ENCODE measurements around the gene CD93.
A peak's percentile ranks its signal among the peaks of the same experiment; 100 is the strongest.

Gene CD93

DNA sequence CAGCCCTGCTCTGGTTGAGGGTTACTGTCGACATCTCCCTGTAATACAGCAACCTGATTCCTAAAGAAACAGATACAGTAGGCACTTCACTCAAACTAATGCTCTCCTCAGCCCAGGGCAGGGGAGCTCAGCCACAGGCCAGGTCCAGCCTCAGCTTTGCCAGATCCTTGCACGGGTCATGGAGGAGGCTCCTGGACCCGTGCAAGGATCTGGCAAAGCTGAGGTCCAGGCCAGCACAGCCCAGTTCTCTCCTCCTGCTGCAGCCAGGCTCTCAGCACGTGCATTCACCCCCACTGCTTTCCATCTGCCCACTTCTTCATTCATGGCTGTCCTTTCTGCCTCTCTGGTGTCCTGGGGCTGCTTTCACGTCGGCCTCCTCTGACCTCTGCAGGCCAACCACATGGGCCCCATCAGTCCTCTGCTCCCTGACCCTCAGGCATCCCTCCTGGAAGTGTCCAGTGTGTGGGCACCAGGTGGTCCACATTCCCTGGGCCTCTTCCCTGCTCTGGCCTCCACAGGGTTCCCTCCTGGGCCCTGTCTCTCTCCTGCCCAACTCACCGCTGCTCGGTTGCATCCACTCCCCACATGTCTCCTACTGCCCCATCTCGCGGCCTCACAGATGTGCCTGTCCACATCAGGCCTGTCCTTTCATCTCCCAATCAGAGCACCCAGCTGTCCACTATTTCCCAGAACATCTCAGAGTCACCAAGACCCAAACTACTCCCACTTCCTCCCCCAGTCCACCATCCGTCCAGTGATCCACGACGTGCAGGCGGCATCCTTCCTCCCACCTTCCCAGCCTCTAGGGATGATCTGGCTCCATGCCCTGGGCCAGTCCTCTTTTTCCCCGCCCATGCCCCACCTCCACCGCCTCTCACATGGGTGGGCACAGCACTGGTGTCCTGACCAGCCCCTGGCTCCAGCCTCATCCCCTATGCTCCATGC lies 11.8 kb upstream of the CD93 start:
- no peak for DNase-seq

DNA sequence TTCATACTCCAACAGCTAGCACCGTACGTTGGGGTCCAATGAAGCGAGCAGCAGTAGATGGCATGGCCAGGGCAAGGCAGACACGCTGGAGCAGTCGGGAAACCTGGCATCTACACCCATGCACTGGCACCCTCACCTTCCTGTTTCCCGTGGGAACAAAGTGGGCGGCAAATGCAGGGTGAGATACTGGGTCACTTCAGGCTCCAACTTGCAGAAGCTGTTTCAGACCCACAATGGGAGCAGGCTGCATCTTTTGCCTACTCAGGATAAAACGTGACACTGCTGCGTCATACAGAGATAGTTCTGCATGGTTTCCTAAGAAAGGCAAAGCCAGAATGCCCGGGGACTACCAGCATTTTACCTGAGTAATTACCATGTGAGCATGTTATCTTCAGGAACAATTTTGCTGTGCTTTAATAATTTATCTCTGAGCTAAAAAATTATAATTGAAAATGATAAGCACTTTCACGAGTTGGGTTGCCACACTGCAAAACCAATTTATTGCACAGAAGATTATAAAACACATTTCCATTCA lies 10.9 kb upstream of the CD93 start:
- no peak for DNase-seq

DNA sequence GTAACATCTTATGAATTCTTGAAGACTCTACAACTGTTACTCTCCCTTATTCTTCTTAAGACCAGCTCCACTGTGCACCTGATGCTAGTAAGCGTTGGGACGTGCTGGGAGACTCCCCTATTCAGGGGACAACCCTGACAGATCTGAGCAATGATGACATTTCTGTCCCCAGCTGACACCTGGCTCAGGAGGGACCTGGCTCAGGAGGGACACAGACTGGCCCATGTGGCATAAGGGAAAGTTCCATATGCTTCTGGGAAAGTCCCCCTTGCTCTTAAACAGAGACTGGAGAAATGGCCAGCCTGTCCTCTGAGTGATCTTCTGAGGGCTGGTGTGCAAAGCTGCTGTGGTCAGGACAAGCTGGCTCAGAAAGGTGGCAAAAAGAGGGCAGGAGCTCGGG lies 10.0 kb upstream of the CD93 start:
- no peak for DNase-seq

- DNase-seq, result no peak
Measured at GRCh38 chr20:23095499-23095898, 9.4 kb upstream of the CD93 start.

GRCh38 chr20:23094927-23095326 lies 8.8 kb upstream of the CD93 start:
- DNase-seq, result no peak

DNA sequence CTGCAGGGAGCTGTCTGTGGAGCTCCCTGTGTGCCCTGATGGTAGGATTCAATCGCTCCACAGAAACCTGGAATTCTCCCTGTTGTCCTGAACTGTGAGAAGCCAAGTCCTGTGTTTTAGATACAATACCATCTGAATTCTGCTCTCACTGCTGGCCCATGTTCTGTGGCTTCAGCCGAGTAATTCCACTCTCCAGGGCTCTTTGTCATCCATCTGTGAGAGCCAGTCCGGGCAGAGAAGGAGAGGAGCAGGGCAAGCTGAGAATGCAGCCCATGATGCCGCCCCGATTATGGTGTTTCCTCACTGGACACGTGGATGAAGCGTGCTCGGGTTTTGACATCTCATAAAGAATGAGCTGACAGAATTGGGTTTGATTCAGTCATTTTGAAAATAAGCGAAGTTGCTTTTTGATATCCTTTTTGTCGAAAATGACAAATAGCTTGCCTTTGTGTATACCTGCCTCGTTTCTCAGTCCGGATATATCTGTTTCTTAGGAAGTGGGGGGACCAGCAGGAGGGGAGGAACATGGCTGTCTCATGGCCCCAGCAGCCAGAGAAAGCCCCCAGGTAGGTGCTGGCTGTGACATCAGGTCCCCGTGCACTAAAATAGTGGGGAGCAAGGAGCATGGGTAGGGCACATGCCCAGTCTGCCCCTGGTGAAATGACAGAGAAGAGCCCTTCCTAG lies 8.2 kb upstream of the CD93 start:
- no peak for DNase-seq

DNA sequence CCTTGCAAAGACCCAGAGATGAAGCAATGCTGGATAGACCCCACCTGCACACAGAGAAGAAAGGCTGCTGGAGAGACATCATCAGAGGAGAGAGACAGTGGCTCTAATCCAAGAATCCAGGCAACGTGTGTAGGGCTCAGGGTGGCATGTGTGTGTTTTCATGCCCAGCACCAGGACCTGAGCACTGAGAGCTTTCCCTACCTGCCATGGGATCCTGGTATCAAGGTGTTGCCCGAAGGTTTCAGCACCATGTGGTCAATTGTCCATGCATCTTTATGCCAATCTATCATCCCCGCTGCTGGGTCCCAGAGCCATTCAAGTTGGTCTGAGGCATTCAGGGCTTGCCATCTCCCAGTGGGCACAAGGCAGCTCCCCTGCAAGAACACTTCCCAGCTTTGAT lies 7.5 kb upstream of the CD93 start:
- DNase-seq, result no peak

- no peak for DNase-seq
Measured at GRCh38 chr20:23092861-23093495, 6.9 kb upstream of the CD93 start.

DNA sequence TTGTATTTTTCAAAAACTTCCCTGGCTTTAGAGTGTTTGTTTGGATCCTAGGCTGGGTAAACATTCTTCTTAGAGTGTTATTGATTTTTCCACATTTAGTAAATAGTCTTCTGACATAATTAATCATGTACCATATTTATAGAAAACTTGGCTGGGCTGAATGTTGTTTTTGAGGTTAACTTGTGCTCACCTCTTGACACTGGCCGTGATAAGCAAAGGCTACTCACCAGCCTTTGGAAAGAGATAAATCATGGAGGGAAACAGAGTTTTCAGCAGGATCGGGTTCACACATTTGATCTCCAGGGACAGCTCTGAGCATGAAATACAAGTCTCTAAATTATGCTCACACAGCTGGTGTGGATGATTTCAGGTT lies 6.2 kb upstream of the CD93 start:
- DNase-seq, result no peak

GRCh38 chr20:23091721-23092383 lies 5.7 kb upstream of the CD93 start:
- DNase-seq, result no peak

GRCh38 chr20:23090878-23091277 lies 4.8 kb upstream of the CD93 start:
- no peak for DNase-seq

GRCh38 chr20:23090147-23090546 lies 4.0 kb upstream of the CD93 start:
- DNase-seq, result no peak

GRCh38 chr20:23088866-23089265 lies 2.7 kb upstream of the CD93 start:
- no peak for DNase-seq

GRCh38 chr20:23087587-23088251 lies 1.6 kb upstream of the CD93 start:
- peak in 1 of 2 donors; percentile 42 for DNase-seq

- DNase-seq, result peak in 1 of 2 donors; percentile 58
Measured at GRCh38 chr20:23086931-23087411, 847 bp upstream of the CD93 start.

DNA sequence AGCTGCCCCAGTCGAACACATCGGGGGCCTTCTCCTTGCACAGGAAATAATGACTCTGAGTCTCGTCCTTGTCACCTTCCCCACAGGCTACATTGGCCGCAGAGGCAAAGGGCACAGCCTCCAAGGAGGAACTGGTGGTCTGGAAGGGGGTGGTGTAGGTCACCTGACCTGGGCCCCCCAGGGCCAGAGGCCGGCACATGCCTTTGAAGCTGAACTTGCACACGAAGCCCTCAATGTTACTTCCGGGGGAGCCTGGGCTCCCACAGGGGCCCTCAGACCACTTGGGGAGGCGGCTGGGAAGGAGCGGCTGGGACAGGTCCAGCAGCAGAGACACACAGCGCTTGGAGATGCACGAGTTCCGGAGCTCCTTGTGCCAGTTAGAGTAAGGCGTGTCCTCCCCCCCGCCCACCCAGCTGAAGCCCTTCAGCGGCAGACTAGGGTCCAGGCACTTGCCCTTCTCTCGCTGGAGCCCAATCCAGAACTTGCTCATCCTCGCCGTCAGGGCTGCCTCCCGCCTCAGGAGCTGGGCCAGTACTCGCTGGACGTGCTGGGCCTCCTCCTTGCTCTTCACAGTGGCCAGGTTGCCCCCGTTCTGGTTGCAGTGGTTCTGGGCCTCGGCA lies 578 bp downstream of the CD93 start:
- DNase-seq, result peak in 1 of 2 donors; percentile 18

DNA sequence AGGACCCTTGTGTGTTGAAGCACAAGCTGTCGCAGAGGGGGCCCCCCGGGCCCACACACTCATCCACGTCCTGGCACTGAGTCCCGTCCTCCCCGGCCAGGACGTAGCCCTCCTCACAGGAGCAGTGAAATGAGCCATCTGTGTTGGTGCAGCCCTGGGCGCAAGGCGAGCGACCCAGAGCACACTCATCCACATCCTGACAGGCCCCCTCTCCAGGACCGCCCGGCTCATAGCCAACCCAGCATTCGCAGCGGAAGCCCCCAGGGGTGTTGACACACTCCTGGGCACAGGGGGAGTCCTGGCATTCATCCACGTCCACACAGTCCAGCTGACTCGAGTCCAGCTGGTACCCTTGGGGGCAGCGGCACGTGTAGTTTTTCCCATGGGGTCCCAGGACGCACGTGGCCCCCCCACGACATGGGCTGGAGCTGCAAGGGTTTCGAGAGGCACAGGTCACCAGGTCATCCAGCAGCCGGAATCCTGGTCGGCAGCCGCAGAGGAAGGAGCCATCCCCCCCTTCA lies 1.2 kb downstream of the CD93 start:
- DNase-seq, result no peak

GRCh38 chr20:23084282-23084844 lies 1.8 kb downstream of the CD93 start:
- DNase-seq, result no peak

DNA sequence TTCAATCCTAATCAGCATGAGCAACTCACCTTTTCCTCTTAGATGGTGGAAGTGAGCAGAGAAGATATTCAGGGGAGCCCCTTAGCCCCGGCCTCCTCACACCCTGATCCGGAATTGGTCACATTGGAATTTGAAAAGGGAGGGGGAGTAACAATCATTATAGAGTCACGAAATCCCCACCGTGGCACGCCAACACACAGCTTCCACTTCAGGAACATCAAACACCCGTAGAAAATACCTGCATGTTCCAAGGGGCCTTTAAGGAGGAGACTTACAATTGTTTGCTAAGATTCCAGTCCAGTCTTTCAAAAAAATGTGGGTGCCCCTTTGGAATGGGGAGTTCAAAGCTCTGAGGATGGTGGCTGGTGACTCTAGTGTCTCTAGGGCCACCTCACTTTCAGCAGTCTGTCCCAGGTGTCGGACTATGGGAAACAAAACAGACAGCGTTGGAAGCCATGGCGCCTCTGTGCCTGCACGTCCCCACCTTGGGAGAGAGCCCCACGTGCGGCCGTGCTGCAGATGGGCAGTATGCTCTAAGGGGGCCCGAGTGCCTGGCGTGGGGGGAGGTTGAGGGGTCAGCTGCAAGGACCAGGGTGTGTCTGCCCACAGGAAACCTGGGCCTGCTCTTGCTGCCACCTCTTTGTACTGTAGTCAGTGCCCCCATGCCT lies 2.4 kb downstream of the CD93 start:
- no peak for DNase-seq

GRCh38 chr20:23082846-23083552 lies 3.1 kb downstream of the CD93 start:
- DNase-seq, result no peak

Measured in CD4-positive, alpha-beta T cell treated with Interleukin-1 beta for 1 hour (primary cell).